Right atrium auricular region (tissue), 2 donors: ENCODE measurements around the gene SLC11A2. TPM values are rescaled to one million over a fixed set of nuclear protein-coding genes. Genes with fewer than 3 reads are reported as not detected.

Experiments
- DNase-seq: peaks from one replicate; pipeline ENCODE4 v3.0.0-alpha.2; 2019; ENCODE audit warnings: low spot score
- H3K27ac ChIP-seq, 2 donors: fragments of 200-600 bp; sonication (generic); 1 replicate in 1 of 2; 2 replicates in 1 of 2; pipeline ENCODE4 v1.5.1; 2016 to 2019
- H3K27me3 ChIP-seq, 2 donors: fragments of 200-600 bp; sonication (generic); one replicate each; pipeline versions ENCODE4 v1.5.1 to v1.6.0; 2017 to 2019
- H3K36me3 ChIP-seq: fragments of 200-600 bp; sonication (generic); one replicate; pipeline ENCODE4 v1.5.1; 2016
- H3K4me1 ChIP-seq, 2 donors: fragments of 200-600 bp; sonication (generic); one replicate each; pipeline versions ENCODE4 v1.5.1 to v1.6.0; 2017 to 2019
- H3K4me3 ChIP-seq, 2 donors: fragments of 200-600 bp; sonication (generic); 1 replicate in 1 of 2; 2 replicates in 1 of 2; pipeline ENCODE4 v1.5.1; 2017 to 2019; ENCODE audit warnings: mild to moderate bottlenecking in 1 of 2, moderate library complexity in 1 of 2
- H3K9me3 ChIP-seq, 2 donors: fragments of 200-600 bp; sonication (generic); one replicate each; pipeline ENCODE4 v1.5.1; 2019
- CTCF ChIP-seq, 2 donors: fragments of 200-600 bp; sonication (generic); IDR thresholded peaks; one replicate each; pipeline ENCODE4 v1.5.1; 2019; ENCODE audit warnings: antibody characterized with exemption in 2 of 2
- total RNA-seq, 2 donors: library from RNA; depleted of rRNA; stranded (reverse); fragments of >200 nt; gene quantifications; one replicate each; pipeline ENCODE4 v1.1.0, GENCODE V29; 2016

Gene SLC11A2
- total RNA-seq, 2 donors from 2014 or later, result 25.5 to 40.9 TPM

GRCh38 chr12:51000245-51000644, 25.9 kb downstream of the SLC11A2 start:
- Histone ChIP-seq H3K9me3 (no peaks in the 10 kb centered on the region), H3K4me3 (no peak overlapping the region), H3K36me3 (peaks cover 67% of the 10 kb centered on the region), H3K27ac (no peak overlapping the region), H3K27me3 (no peaks in the 10 kb centered on the region), H3K4me1 (peaks cover 0 to 10% of the 10 kb centered on the region in 2 donors)
- no peak for DNase-seq
- no peak for TF ChIP-seq CTCF (IDR thresholded peaks at IDR 0.05)

GRCh38 chr12:50999093-50999492, 27.1 kb downstream of the SLC11A2 start:
- Histone ChIP-seq H3K27me3 (no peaks in the 10 kb centered on the region), H3K9me3 (no peaks in the 10 kb centered on the region), H3K27ac (no peak overlapping the region), H3K4me1 (no peaks in the 10 kb centered on the region), H3K4me3 (no peak overlapping the region), H3K36me3 (peaks cover 71% of the 10 kb centered on the region)
- TF ChIP-seq CTCF (IDR thresholded peaks at IDR 0.05), result no peak
- no peak for DNase-seq

- no peaks in the 10 kb centered on the region for H3K27me3 ChIP-seq
- no peak overlapping the region for H3K4me3 ChIP-seq
- H3K4me1 ChIP-seq, result no peaks in the 10 kb centered on the region
- TF ChIP-seq CTCF (IDR thresholded peaks at IDR 0.05), result no peak
- H3K9me3 ChIP-seq, result no peaks in the 10 kb centered on the region
- H3K36me3 ChIP-seq, result peaks cover 86% of the 10 kb centered on the region
- DNase-seq, result no peak
- H3K27ac ChIP-seq, result no peak overlapping the region
These were observed 33.4 kb downstream of the SLC11A2 start for GRCh38 chr12:50992819-50993218.

- no peak for TF ChIP-seq CTCF (IDR thresholded peaks at IDR 0.05)
- Histone ChIP-seq H3K4me1 (peaks cover 0 to 6% of the 10 kb centered on the region in 2 donors), H3K9me3 (no peaks in the 10 kb centered on the region), H3K36me3 (peaks cover 76% of the 10 kb centered on the region), H3K27ac (no peak overlapping the region), H3K4me3 (no peak overlapping the region), H3K27me3 (no peaks in the 10 kb centered on the region)
- DNase-seq, result no peak
These were observed 34.9 kb downstream of the SLC11A2 start for GRCh38 chr12:50991291-50991690.

GRCh38 chr12:50990791-50991190, 35.4 kb downstream of the SLC11A2 start:
- Histone ChIP-seq H3K27me3 (no peaks in the 10 kb centered on the region), H3K27ac (no peak overlapping the region), H3K9me3 (no peaks in the 10 kb centered on the region), H3K36me3 (peaks cover 71% of the 10 kb centered on the region), H3K4me3 (no peak overlapping the region), H3K4me1 (peaks cover 0 to 10% of the 10 kb centered on the region in 2 donors)
- TF ChIP-seq CTCF (IDR thresholded peaks at IDR 0.05), result no peak
- DNase-seq, result no peak

- TF ChIP-seq CTCF (IDR thresholded peaks at IDR 0.05), result no peak
- peaks cover 0 to 15% of the 10 kb centered on the region in 2 donors for H3K4me1 ChIP-seq
- no peak overlapping the region for H3K27ac ChIP-seq
- H3K9me3 ChIP-seq, result no peaks in the 10 kb centered on the region
- no peaks in the 10 kb centered on the region for H3K27me3 ChIP-seq
- DNase-seq, result no peak
- no peak overlapping the region for H3K4me3 ChIP-seq
- peaks cover 66% of the 10 kb centered on the region for H3K36me3 ChIP-seq
These were observed 35.9 kb downstream of the SLC11A2 start for GRCh38 chr12:50990147-50990727.
